GM12878 (cell line): ENCODE data around the gene RBPJL. TPM values are rescaled to one million over a fixed set of nuclear protein-coding genes. Genes with fewer than 3 reads are reported as not detected.

ENCODE experiments used
- ATAC-seq: fragments of 200-7000 bp; cut with Tn5 transposase; 3 replicates; pipeline ENCODE4 v1.9.1; 2020; ENCODE audit warnings: mild to moderate bottlenecking, moderate library complexity
- BruUV-seq: library from RNA; stranded (reverse); fragments of 400-500 nt; replicated peaks from 2 replicates; lab custom pipeline; 2021; lab: Mats Ljungman, UMichigan
- CTCF ChIA-PET: fragments of 300-600 bp; sonication (Branson Sonifier 250); formaldehyde crosslinking; extraction: SDS; loops from one replicate; lab custom pipeline; 2021; ENCODE audit warnings: inconsistent platforms; lab: Yijun Ruan, JAX
- POLR2A ChIA-PET: fragments of 350-600 bp; formaldehyde crosslinking; extraction: SDS; loops from one replicate; lab custom pipeline; 2021; ENCODE audit warnings: inconsistent platforms; lab: Charles Lee
- RAD21 ChIA-PET: fragments of 300-600 bp; sonication (Branson Sonifier 250); formaldehyde crosslinking; loops from one replicate; lab custom pipeline; 2023; ENCODE audit warnings: antibody characterized with exemption; ENCODE audit not compliant: unreplicated experiment; lab: Charles Lee
- SMC1A ChIA-PET: fragments of 300-600 bp; sonication (Branson Sonifier 250); formaldehyde crosslinking; loops from one replicate; lab custom pipeline; 2023; ENCODE audit not compliant: unreplicated experiment, uncharacterized antibody; lab: Charles Lee
- DNase-seq: peaks from one replicate; pipeline ENCODE4 v3.0.0-alpha.2; 2011; ENCODE audit warnings: low read depth, low spot score
- FAIRE-seq: peaks from 3 replicates; lab custom pipeline; 2011; peaks lifted over from hg19 to GRCh38; lab: Jason Lieb, UNC
- H2AFZ ChIP-seq: 2 replicates; pipeline ENCODE4 v1.6.0; 2011; ENCODE audit warnings: low read depth, low read length, control low read depth; ENCODE audit not compliant: control insufficient read depth
- H3K27ac ChIP-seq: 2 replicates; pipeline ENCODE4 v1.5.1; 2011; ENCODE audit warnings: control low read depth; ENCODE audit not compliant: control insufficient read depth, insufficient read depth
- H3K27me3 ChIP-seq, 2 experiments: replicated peaks in 1 of 2; 2 replicates each; pipeline versions ENCODE4 v1.6.0 to v1.6.1; 2011; ENCODE audit warnings: low read length in 1 of 2; ENCODE audit not compliant: control insufficient read depth in 2 of 2, insufficient read depth in 2 of 2
- H3K36me3 ChIP-seq, 2 experiments: 2 replicates each; pipeline ENCODE4 v1.5.1; 2011; ENCODE audit warnings: low read length in 1 of 2; ENCODE audit not compliant: control insufficient read depth in 2 of 2, insufficient read depth in 2 of 2
- H3K4me1 ChIP-seq: 2 replicates; pipeline ENCODE4 v1.6.1; 2011; ENCODE audit warnings: mild to moderate bottlenecking, low read length, moderate library complexity, mixed read lengths; ENCODE audit not compliant: control insufficient read depth, insufficient read depth
- H3K4me2 ChIP-seq: 2 replicates; pipeline ENCODE4 v1.6.0; 2011; ENCODE audit warnings: control low read depth; ENCODE audit not compliant: control insufficient read depth, insufficient read depth
- H3K4me3 ChIP-seq: fragments of 200-600 bp; sonication (generic); 2 replicates; pipeline ENCODE4 v1.5.1; 2016
- H3K79me2 ChIP-seq: 2 replicates; pipeline ENCODE4 v1.6.0; 2011; ENCODE audit warnings: low read length; ENCODE audit not compliant: control insufficient read depth, insufficient read depth
- H3K9ac ChIP-seq: 2 replicates; pipeline ENCODE4 v1.8.0; 2011; ENCODE audit warnings: low read length, control low read depth, mixed read lengths; ENCODE audit not compliant: control insufficient read depth, insufficient read depth
- H3K9me3 ChIP-seq: replicated peaks from 3 replicates; pipeline ENCODE4 v1.5.1; 2011; ENCODE audit warnings: mild to moderate bottlenecking, low read length; ENCODE audit not compliant: control insufficient read depth, insufficient read depth
- H4K20me1 ChIP-seq: 2 replicates; pipeline ENCODE4 v1.6.0; 2011; ENCODE audit not compliant: control insufficient read depth, insufficient read depth
- IKZF1 ChIP-seq: fragments of 450-650 bp; conservative IDR thresholded peaks from 2 replicates; pipeline ENCODE4 v1.6.1; 2017; ENCODE audit warnings: antibody characterized with exemption, mild to moderate bottlenecking
- NKRF ChIP-seq: fragments of 450-650 bp; conservative IDR thresholded peaks from 2 replicates; pipeline ENCODE4 v1.6.1; 2017; ENCODE audit warnings: mild to moderate bottlenecking, moderate library complexity
- SMAD1 ChIP-seq: fragments of 450-650 bp; IDR thresholded peaks from 2 replicates; pipeline ENCODE4 v1.6.1; 2018; ENCODE audit warnings: mild to moderate bottlenecking, low read depth; ENCODE audit not compliant: partially characterized antibody
- SMAD5 ChIP-seq: IDR thresholded peaks from 2 replicates; pipeline ENCODE4 v1.6.1; 2016; ENCODE audit warnings: antibody characterized with exemption, low read depth
- SMC3 ChIP-seq: IDR thresholded peaks from 2 replicates; pipeline ENCODE4 v1.6.1; 2011; ENCODE audit warnings: low read length, improper control_type of control experiment, borderline replicate concordance
- USF1 ChIP-seq: IDR thresholded peaks from 2 replicates; pipeline ENCODE4 v1.6.1; 2011; ENCODE audit warnings: borderline replicate concordance, low read depth, mild to moderate bottlenecking, moderate library complexity, mixed read lengths, low read length; ENCODE audit not compliant: insufficient read depth; ENCODE audit errors: extremely low read length
- ZBTB40 ChIP-seq: fragments of 450-650 bp; IDR thresholded peaks from 2 replicates; pipeline ENCODE4 v1.6.1; 2016; ENCODE audit warnings: mild to moderate bottlenecking, moderate library complexity, borderline replicate concordance
- ZSCAN29 ChIP-seq: fragments of 450-650 bp; IDR thresholded peaks from 2 replicates; pipeline ENCODE4 v1.6.1; 2017; ENCODE audit warnings: mild to moderate bottlenecking, moderate library complexity
- WGBS: methylation state at CpG from one replicate; pipeline ENCODE4 v1.1.6; 2016; ENCODE audit warnings: low lambda C conversion rate; ENCODE audit not compliant: insufficient replicate concordance, insufficient coverage; ENCODE audit errors: missing lambda C conversion rate; 5-methylcytosine and 5-hydroxymethylcytosine counted together
- in situ Hi-C: fragments of 300-500 bp; cut with MboI; formaldehyde crosslinking; loops from 9 replicates; pipeline ENCODE4 v1.14.3; 2018; ENCODE audit warnings: mixed read lengths
- intact Hi-C: fragments of 100-400 bp; cut with micrococcal nuclease; formaldehyde crosslinking; loops from one replicate; pipeline ENCODE4 v1.14.2; 2022; ENCODE audit not compliant: unreplicated experiment
- polyA plus RNA-seq, 11 experiments: library from polyadenylated mRNA; depleted of rRNA in 4 of 11; unstranded in 6 of 11; stranded (reverse) in 5 of 11; fragments of >200 nt; fragmentation: Nextera tagmentation in 4 of 11; fragmentation: Illumina TruSeq in 1 of 11; extraction: Ambion mirVana in 4 of 11; extraction: Trizol in 1 of 11; gene quantifications; 1 replicate in 1 of 11; 2 replicates in 10 of 11; pipeline versions ENCODE4 v1.2.1 to v1.2.3, GENCODE V29; 2011 to 2016; ENCODE audit warnings: inconsistent platforms in 2 of 11, missing spikeins in 2 of 11, low read depth in 1 of 11
- total RNA-seq, 4 experiments: library from RNA; depleted of rRNA in 3 of 4; stranded (reverse); fragments of >200 nt in 3 of 4; fragmentation: Illumina TruSeq in 1 of 4; extraction: Trizol in 1 of 4; gene quantifications; 2 replicates each; pipeline versions ENCODE4 v1.2.1 to v1.2.3, GENCODE V29; 2013 to 2021
- TF ChIP-seq, protein P1 (sequence below): fragments of 450-650 bp; IDR thresholded peaks from 2 replicates; pipeline ENCODE4 v1.6.1; 2017; ENCODE audit warnings: mild to moderate bottlenecking, low read depth, inconsistent platforms; ENCODE audit not compliant: poor library complexity, severe bottlenecking

The RBPJL gene
- total and polyA plus RNA-seq, 10 of the 15 experiments (the other 5 are each of a cell fraction or from before 2014, with no cell fraction given) = 0.18 TPM; not detected in 9

- TF ChIP-seq NKRF (no peak), USF1 (no peak)
These were observed 39.7 kb upstream of the RBPJL start (continued) for GRCh38 chr20:45266977-45267376.

DNA sequence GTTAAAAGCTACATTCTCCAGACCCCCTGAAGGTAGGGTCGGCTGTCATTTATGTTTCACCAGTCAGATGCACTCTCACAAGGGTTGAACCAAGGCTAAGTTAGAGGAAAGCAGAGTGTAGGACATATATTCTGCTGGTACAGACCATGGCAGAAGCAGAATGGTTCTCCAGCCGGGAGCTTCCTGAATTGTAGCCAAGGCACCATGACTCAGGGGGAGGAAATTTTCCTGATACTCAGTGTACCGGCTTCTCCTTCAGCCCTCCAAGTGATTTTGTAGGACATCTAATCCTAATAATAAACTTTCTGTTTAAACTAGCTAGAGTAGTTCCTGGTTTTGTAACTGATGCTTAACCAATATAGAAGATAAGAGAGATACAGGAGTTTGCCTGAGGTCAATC lies 38.1 kb upstream of the RBPJL start:
- in situ Hi-C loops (no loop called here), intact Hi-C loops (no loop called here)
- Histone ChIP-seq H3K4me1 (no peaks in the 10 kb centered on the region), H3K4me2 (no peak overlapping the region), H2AFZ (no peak overlapping the region), H3K36me3 (no peaks in the 10 kb centered on the region), H3K27ac (no peak overlapping the region), H3K79me2 (no peaks in the 10 kb centered on the region), H3K9me3 (no peaks in the 10 kb centered on the region), H3K27me3 (peaks cover 3% of the 10 kb centered on the region in 2 experiments; a peak in 2 of 4 replicates), H4K20me1 (no peaks in the 10 kb centered on the region), H3K9ac (no peak overlapping the region), H3K4me3 (no peak overlapping the region)
- no peak for DNase-seq
- TF ChIP-seq IKZF1 = no peak
- TF ChIP-seq SMC3 = no peak
- no peak for TF ChIP-seq ZBTB40
- TF ChIP-seq ZSCAN29 = no peak
- TF ChIP-seq SMAD5 = no peak
- no peak for TF ChIP-seq SMAD1
- TF ChIP-seq, protein P1, sequence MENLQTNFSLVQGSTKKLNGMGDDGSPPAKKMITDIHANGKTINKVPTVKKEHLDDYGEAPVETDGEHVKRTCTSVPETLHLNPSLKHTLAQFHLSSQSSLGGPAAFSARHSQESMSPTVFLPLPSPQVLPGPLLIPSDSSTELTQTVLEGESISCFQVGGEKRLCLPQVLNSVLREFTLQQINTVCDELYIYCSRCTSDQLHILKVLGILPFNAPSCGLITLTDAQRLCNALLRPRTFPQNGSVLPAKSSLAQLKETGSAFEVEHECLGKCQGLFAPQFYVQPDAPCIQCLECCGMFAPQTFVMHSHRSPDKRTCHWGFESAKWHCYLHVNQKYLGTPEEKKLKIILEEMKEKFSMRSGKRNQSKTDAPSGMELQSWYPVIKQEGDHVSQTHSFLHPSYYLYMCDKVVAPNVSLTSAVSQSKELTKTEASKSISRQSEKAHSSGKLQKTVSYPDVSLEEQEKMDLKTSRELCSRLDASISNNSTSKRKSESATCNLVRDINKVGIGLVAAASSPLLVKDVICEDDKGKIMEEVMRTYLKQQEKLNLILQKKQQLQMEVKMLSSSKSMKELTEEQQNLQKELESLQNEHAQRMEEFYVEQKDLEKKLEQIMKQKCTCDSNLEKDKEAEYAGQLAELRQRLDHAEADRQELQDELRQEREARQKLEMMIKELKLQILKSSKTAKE = no peak
- ChIA-PET SMC1A (interaction anchor here (0.8 kb wide), 1 partner anchor 9 kb away, joined by 3 read pairs; no protein-coding TSS in a partner anchor), CTCF (interaction anchor here (0.9 to 1.3 kb wide), 2 partner anchors 9 to 22 kb away, joined by 3 read pairs; no protein-coding TSS in a partner anchor), RAD21 (no interaction called here), POLR2A (no interaction called here)
- FAIRE-seq = no peak
- WGBS = 67% methylated on average over 3 of the region's 3 CpGs
- no peak for ATAC-seq
- BruUV-seq = no TSS peak
